Hematopoietic multipotent progenitor cell treated with erythropoietin and hydrocortisone succinate and interleukin-3 and kit ligand, for 6 days (in vitro differentiated cells): ENCODE data around the gene AP1M2.
"Not testable (repeated sequence)": the region's sequence is repeated elsewhere in the genome, so short reads cannot be mapped to it uniquely, and the experiment has no call there.

Experiments
- DNase-seq: peaks from one replicate; pipeline ENCODE4 v3.0.0-alpha.2; 2015

The AP1M2 gene

DNA sequence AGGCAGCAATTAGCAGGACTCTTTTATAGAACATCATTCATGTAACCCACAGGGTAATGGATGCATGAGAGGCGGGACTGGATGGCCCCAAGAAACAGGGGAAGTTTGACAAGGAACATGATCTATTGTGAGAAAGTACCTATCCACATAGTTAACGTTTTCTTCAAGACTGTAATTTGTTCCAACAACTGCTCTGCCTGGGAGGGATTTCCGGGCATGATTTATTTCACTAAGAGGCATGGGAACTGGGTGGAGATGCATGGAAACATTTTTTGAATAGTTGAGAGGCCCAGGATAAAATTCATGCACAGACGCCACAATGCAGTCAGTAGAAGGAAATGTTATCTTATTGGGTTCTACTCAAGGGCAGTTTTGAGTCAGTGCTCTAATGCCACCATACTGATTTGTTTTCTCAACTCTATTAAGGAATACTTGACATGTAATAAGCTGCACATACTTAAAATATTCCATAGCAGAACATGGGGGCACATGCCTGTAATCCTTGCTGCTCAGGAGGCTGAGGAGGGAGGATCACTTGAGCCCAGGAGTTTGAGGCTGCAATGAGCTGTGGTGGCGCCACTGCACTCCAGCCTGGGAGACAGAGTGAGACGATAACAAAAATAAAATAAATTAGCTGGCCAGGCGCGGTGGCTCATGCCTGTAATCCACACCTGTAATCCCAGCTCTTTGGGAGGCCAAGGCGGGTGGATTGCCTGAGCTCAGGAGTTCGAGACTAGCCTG is 53.3 kb downstream of the AP1M2 start:
- no peak for DNase-seq

DNA sequence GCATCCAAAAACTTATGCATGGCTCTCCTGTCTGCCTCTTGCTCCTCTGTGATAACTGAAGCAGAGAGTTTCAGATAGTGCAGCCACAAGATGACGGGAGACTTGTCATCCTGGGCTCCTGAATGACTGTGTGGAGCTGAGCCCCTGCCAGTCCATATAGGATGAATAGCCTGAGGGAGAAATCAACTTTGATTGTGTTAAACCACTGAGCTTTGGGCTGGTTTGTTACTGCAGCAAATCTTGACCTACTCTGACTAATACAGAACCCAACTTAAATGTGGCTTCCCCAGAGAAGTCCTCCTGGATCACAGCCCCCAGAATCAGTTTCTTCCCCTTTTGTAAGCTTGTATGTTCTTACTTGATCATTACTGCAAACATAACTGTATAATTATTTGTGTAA is 54.7 kb downstream of the AP1M2 start:
- no peak for DNase-seq

DNA sequence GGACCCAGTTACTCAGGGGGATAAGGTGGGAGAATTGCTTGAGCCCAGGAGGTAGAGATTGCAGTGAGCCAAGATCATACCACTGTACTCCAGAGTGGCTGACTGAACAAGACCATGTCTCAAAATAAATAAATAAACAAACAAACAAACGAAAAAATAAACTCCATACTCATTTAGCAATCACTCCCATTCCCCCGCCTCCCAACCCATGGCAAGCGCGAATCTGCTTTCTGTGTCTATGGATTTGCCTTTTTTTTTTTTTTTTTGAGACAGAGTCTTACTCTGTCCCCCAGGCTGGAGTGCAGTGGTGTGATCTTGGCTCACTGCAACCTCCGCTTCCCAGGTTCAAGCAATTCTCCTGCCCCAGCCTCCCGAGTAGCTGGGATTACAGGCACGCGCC is 60.2 kb downstream of the AP1M2 start:
- not testable (repeated sequence) for DNase-seq

DNA sequence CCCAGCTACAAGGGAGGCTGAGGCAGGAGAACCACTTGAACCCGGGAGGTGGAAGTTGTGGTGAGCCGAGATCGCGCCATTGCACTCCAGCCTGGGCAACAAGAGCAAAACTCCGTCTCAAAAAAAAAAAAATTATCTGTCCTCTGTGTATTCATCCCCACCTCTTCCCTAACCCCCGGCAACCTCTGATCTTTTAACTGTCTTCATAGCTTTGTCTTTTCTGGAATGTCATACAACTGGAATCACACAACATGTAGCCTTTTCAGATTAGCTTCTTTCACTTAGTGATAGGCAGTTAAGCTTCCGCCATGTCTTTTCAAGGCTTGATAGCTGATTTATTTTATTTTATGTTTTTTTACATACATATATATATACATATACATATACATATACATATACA is 61.5 kb downstream of the AP1M2 start:
- no peak for DNase-seq

DNA sequence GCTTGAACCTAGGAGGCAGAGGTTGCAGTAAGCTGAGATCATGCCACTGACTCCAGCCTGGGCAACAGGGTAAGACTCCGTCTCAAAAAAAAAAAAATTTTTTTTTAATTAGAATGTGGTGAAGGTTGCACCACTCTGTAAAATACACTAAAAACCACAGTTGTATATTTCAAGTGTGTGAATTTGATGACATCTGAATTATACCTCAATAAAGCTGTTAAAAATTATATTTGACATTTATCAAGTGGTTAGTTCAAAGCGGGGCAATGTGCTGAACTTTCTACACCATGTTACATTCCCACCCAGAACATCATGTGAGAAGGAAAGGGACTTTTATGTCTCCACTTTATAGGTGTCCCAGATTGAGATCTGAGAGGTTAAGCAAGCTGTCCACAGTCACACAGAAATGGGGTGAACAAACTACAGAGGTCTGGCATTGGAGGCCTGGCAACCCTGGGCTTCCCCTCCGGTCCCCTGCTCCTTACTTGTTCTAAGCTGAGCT is 63.9 kb downstream of the AP1M2 start:
- no peak for DNase-seq
